NT2/D1 (cell line): ENCODE data around the gene OR52B2.

Source experiments
- DNase-seq: peaks from one replicate; pipeline ENCODE4 v3.0.0-alpha.2; 2011; ENCODE audit warnings: low read depth, low spot score
- H3K27me3 ChIP-seq: 2 replicates; pipeline ENCODE4 v1.6.0; 2011; ENCODE audit warnings: mild to moderate bottlenecking; ENCODE audit not compliant: insufficient read length, insufficient read depth
- H3K36me3 ChIP-seq: 2 replicates; pipeline ENCODE4 v1.6.1; 2011; ENCODE audit warnings: mild to moderate bottlenecking, low read length, mixed read lengths; ENCODE audit not compliant: insufficient read depth, insufficient read length
- H3K4me1 ChIP-seq: 2 replicates; pipeline ENCODE4 v1.5.1; 2011; ENCODE audit not compliant: insufficient read depth, insufficient read length
- H3K4me3 ChIP-seq: 2 replicates; pipeline ENCODE4 v1.5.1; 2011; ENCODE audit warnings: low read depth; ENCODE audit not compliant: insufficient read length
- H3K9ac ChIP-seq: 2 replicates; pipeline ENCODE4 v1.6.0; 2011; ENCODE audit warnings: low read depth; ENCODE audit not compliant: insufficient read length
- H3K9me3 ChIP-seq: 2 replicates; pipeline ENCODE4 v1.5.1; 2011; ENCODE audit warnings: mild to moderate bottlenecking, low read length; ENCODE audit not compliant: insufficient read depth
- SUZ12 ChIP-seq: IDR thresholded peaks from 2 replicates; pipeline ENCODE4 v1.6.1; 2011; ENCODE audit not compliant: insufficient read length, insufficient read depth; ENCODE audit errors: extremely low read depth
- YY1 ChIP-seq: IDR thresholded peaks from 2 replicates; pipeline ENCODE4 v1.6.1; 2011; ENCODE audit not compliant: insufficient read length, insufficient read depth
- ZNF274 ChIP-seq: IDR thresholded peaks from 2 replicates; pipeline ENCODE4 v1.6.1; 2011; ENCODE audit warnings: mild to moderate bottlenecking, low read depth, low read length

OR52B2 gene

DNA sequence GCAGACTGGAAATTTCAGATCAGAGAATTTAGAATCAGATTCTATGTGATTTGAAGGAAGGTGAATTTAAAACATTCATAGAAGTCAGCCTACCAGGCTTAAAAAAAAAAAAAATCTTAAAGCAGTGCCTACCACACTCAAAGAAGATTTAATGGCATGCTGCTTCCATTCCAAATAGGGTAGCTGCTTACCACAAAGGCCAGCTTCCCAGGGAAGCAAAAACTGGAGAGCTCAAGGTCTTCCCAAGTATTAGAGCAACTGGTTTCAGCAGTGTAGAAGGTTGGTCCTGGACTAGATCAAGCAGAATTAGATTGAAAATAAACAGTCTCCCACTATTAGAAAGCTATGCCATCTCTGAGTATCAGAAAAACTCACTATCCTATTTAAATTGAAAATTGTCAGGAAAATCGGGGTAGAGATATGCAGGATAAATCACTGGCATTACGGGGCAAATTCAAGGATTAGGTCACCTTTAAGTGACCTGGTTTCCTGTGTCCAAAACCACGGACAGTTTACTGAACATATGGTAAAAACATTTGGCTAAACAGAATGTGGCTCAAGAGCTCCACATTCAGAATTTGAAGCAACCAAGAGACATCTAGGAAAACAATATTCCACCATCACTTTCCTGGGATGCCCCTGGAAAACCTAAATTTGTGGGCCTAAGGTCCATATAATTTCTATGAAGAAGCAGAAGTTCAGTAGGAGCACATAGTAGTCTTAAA is 36.5 kb upstream of the OR52B2 start:
- TF ChIP-seq YY1: no peak
- TF ChIP-seq SUZ12: no peak
- no peak for TF ChIP-seq ZNF274
- Histone ChIP-seq H3K9ac (no peak overlapping the region), H3K9me3 (no peaks in the 10 kb centered on the region), H3K4me3 (no peak overlapping the region), H3K27me3 (no peaks in the 10 kb centered on the region), H3K36me3 (peaks cover 56% of the 10 kb centered on the region), H3K4me1 (no peaks in the 10 kb centered on the region)
- DNase-seq: no peak

DNA sequence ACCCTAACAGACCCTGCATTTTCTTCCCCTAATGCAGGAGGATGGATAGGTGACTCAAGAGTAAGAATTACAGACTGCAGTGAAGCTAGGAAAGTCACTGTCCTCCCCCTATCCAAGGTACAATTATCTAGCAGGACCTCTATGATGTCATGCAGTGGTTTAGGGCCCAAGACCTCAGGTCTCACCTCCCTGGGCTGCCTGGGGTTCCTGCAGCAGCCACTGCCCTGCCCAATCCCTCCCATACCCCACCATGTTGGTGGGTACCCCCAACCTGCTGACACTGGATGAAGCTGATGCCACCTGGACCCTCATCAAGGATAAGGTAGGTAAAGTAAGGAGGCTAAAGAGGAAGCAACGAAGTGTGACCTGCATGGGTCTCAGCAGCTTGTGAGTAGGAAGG is 35.2 kb upstream of the OR52B2 start, which contains the start of gene C11orf42:
Gene C11orf42, plus strand, starts transcription at position 192 of the 400 bp plus-strand sequence. Its CDS starts 59 bp downstream, at position 251.
- TF ChIP-seq ZNF274 (no peak), SUZ12 (no peak), YY1 (no peak)
- Histone ChIP-seq H3K27me3 (no peaks in the 10 kb centered on the region), H3K9ac (no peak within 1 kb of the TSS), H3K9me3 (no peaks in the 10 kb centered on the region), H3K4me3 (no peak within 1 kb of the TSS), H3K4me1 (no peaks in the 10 kb centered on the region), H3K36me3 (peaks cover 44% of the 10 kb centered on the region)
- no peak for DNase-seq

DNA sequence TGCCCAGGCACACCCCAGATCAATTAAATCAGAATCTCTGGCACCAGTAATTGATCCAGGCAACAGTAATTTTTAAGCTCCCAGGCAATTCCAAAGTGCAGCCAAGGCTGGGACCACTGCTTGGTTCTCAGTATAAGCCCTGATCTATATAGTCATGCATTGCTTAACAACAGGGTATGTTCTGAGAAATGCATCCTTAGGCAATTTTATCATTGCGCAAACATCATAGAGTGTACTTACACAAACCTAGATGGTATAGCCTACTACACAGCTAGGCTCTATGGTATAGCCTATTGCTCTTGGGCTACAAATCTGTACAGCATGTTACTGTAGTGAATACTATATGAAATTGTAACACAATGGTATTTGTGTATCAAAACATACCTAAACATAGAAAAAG is 34.6 kb upstream of the OR52B2 start:
- DNase-seq: no peak
- no peaks in the 10 kb centered on the region for H3K27me3 ChIP-seq
- H3K9ac ChIP-seq: no peak overlapping the region
- TF ChIP-seq YY1 (no peak), SUZ12 (no peak), ZNF274 (no peak)
- no peaks in the 10 kb centered on the region for H3K9me3 ChIP-seq
- no peaks in the 10 kb centered on the region for H3K4me1 ChIP-seq
- H3K36me3 ChIP-seq: peaks cover 37% of the 10 kb centered on the region
- no peak overlapping the region for H3K4me3 ChIP-seq

DNA sequence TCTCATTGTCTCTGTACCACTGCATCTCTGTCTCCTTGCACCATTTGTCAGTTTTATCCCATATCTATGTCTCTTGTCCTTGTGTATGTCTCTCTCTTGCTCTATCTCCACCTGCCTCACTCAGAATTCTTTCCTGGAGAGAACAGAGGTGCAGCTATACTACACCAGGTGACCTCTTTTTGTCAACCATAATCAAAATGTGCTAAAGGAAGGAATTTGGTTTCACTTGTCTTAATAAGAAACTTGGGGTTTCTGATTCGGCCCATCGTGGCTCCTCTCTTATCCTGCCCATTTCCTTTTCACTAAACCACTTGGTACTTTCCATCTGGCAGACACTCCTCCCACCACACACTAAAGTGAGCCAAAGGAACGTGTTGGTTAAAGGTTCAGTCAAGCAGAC is 33.2 kb upstream of the OR52B2 start:
- TF ChIP-seq ZNF274 (no peak), YY1 (no peak), SUZ12 (no peak)
- DNase-seq: no peak
- H3K36me3 ChIP-seq: peaks cover 26% of the 10 kb centered on the region
- no peaks in the 10 kb centered on the region for H3K27me3 ChIP-seq
- no peak overlapping the region for H3K9ac ChIP-seq
- no peak overlapping the region for H3K4me3 ChIP-seq
- no peaks in the 10 kb centered on the region for H3K9me3 ChIP-seq
- H3K4me1 ChIP-seq: no peaks in the 10 kb centered on the region

DNA sequence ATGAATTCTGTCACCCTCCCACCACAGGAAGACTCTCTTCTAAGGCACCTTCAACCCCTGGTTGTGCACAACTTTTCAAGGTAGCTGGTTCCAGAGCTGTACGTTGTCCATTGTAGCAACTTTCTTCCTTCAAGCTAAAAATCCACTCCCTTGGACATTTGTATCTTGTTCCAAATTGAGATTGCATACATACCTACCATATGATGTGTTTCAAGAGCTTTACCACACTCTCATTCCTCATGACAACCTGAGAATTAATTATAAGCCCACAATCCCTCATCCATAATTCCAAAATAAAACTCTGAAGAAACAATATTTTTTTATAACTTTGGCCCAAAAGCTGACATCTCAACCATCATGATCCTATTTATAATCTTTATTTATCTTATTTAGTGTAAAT is 31.9 kb upstream of the OR52B2 start:
- no peaks in the 10 kb centered on the region for H3K9me3 ChIP-seq
- no peak for DNase-seq
- H3K36me3 ChIP-seq: peaks cover 16% of the 10 kb centered on the region
- no peak overlapping the region for H3K4me3 ChIP-seq
- TF ChIP-seq YY1 (no peak), SUZ12 (no peak), ZNF274 (no peak)
- no peaks in the 10 kb centered on the region for H3K4me1 ChIP-seq
- H3K9ac ChIP-seq: no peak overlapping the region
- no peaks in the 10 kb centered on the region for H3K27me3 ChIP-seq

DNA sequence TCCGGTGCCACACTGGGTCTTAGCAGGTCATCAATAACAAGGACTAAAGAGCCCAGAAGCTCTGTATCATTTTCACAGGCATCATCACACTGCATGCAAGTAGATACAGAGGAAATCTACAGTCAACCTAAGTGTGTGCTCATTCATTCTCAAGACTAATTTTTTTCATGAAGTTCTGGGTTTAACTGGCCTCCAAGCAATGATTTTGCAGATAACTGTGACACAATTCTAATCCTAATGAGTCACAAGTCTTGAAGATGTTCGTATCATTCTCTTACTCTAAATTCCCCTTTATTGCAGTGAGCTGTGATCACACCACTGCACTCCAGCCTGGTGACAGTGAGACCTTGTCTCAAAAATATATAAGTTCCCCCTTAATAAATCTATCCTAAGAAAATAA is 31.4 kb upstream of the OR52B2 start:
- peaks cover 12% of the 10 kb centered on the region for H3K36me3 ChIP-seq
- TF ChIP-seq YY1 (no peak), ZNF274 (no peak), SUZ12 (no peak)
- H3K4me3 ChIP-seq: no peak overlapping the region
- H3K9ac ChIP-seq: no peak overlapping the region
- no peak for DNase-seq
- no peaks in the 10 kb centered on the region for H3K9me3 ChIP-seq
- no peaks in the 10 kb centered on the region for H3K27me3 ChIP-seq
- no peaks in the 10 kb centered on the region for H3K4me1 ChIP-seq

DNA sequence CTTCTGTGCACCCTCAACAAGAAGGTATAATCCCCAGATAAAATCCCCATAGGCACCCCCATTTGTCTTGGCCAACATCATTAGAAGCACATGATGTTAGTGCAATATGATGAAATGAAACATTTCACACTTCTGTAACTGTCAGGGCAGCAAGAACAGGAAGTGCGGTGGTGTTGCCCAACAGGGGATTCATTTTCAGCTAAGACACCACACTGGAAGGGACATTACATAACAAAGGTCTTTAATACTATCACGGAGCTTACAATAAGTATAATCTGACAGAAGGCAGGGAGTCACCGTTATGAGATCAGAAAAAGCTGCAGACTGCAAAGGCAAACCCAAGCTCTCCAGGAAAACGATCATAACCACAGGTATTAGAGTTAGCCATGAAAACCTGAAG is 30.8 kb upstream of the OR52B2 start:
- Histone ChIP-seq H3K9me3 (no peaks in the 10 kb centered on the region), H3K4me3 (no peak overlapping the region), H3K4me1 (no peaks in the 10 kb centered on the region), H3K9ac (no peak overlapping the region), H3K27me3 (no peaks in the 10 kb centered on the region), H3K36me3 (peaks cover 11% of the 10 kb centered on the region)
- TF ChIP-seq YY1 (no peak), ZNF274 (no peak), SUZ12 (no peak)
- no peak for DNase-seq
